HG02759 (cell line): Measurements from ENCODE around the gene ALDH3B2.
"Not testable (repeated sequence)": the region's sequence is repeated elsewhere in the genome, so short reads cannot be mapped to it uniquely, and the experiment has no call there.

Experiments used
- ATAC-seq: cut with Tn5 transposase; IDR thresholded peaks from one replicate; pipeline ENCODE4 v1.9.1; 2021; ENCODE audit warnings: mild to moderate bottlenecking, moderate library complexity; ENCODE audit not compliant: unreplicated experiment

Gene ALDH3B2

GRCh38 chr11:67644472-67645418 lies 29.7 kb downstream of the ALDH3B2 start:
- no peak for ATAC-seq

- no peak for ATAC-seq
Observed at GRCh38 chr11:67644042-67644441, 30.4 kb downstream of the ALDH3B2 start.

GRCh38 chr11:67642173-67643120 lies 32.0 kb downstream of the ALDH3B2 start:
- ATAC-seq: no peak

- no peak for ATAC-seq
Observed at GRCh38 chr11:67641338-67642172, 32.9 kb downstream of the ALDH3B2 start.

- ATAC-seq: no peak
Observed at GRCh38 chr11:67640758-67641337, 33.6 kb downstream of the ALDH3B2 start.

- no peak for ATAC-seq
Observed at GRCh38 chr11:67640021-67640757, 34.2 kb downstream of the ALDH3B2 start.

GRCh38 chr11:67639438-67639859 lies 35.0 kb downstream of the ALDH3B2 start, which contains the start of gene TBX10:
Gene TBX10, minus strand, starts transcription at chr11:67639763. Its CDS starts 291 bp downstream, at chr11:67639472.
- ATAC-seq: no peak

GRCh38 chr11:67638535-67639437 lies 35.6 kb downstream of the ALDH3B2 start:
- no peak for ATAC-seq

GRCh38 chr11:67637441-67637840 lies 37.0 kb downstream of the ALDH3B2 start:
- not testable (repeated sequence) for ATAC-seq

GRCh38 chr11:67636962-67637361 lies 37.5 kb downstream of the ALDH3B2 start:
- no peak for ATAC-seq

GRCh38 chr11:67635231-67635521 lies 39.2 kb downstream of the ALDH3B2 start:
- no peak for ATAC-seq

GRCh38 chr11:67634366-67635230 lies 39.8 kb downstream of the ALDH3B2 start:
- no peak for ATAC-seq

- no peak for ATAC-seq
Observed at GRCh38 chr11:67633758-67634365, 40.6 kb downstream of the ALDH3B2 start.

GRCh38 chr11:67632982-67633755 lies 41.3 kb downstream of the ALDH3B2 start:
- no peak for ATAC-seq

GRCh38 chr11:67632175-67632981 lies 42.0 kb downstream of the ALDH3B2 start:
- ATAC-seq: no peak

GRCh38 chr11:67631853-67632174 lies 42.6 kb downstream of the ALDH3B2 start:
- ATAC-seq: no peak
